ENCODE measurements around the gene C2orf81.
"Not testable (repeated sequence)": the region's sequence is repeated elsewhere in the genome, so short reads cannot be mapped to it uniquely, and the experiment has no call there.

The C2orf81 gene

GRCh38 chr2:74421221-74421870 is at the start of gene C2orf81, which contains the start of gene WDR54:
C2orf81 (minus strand) TSS chr2:74421619; CDS start chr2:74421560, 59 bp downstream.
WDR54 (plus strand) TSS chr2:74421730; CDS start chr2:74422154, 424 bp downstream.
- DNase-seq = peak; percentile 94

- not testable (repeated sequence) for DNase-seq
Measured at GRCh38 chr2:74470742-74471141, 49.3 kb upstream of the C2orf81 start.

- DNase-seq = no peak
Measured at GRCh38 chr2:74464406-74464805, 43.0 kb upstream of the C2orf81 start.

- DNase-seq = no peak
Measured at GRCh38 chr2:74462786-74463105, 41.3 kb upstream of the C2orf81 start.

GRCh38 chr2:74462054-74462785 is 40.8 kb upstream of the C2orf81 start:
- no peak for DNase-seq

GRCh38 chr2:74461187-74462053 is 40.0 kb upstream of the C2orf81 start:
- DNase-seq = no peak

GRCh38 chr2:74460187-74460586 is 38.8 kb upstream of the C2orf81 start:
- DNase-seq = not testable (repeated sequence)

GRCh38 chr2:74459503-74460118 is 38.2 kb upstream of the C2orf81 start:
- DNase-seq = not testable (repeated sequence)

GRCh38 chr2:74458938-74459363 is 37.5 kb upstream of the C2orf81 start:
- DNase-seq = no peak

- peak; percentile 100 for DNase-seq
Measured at GRCh38 chr2:74458132-74458937, 36.9 kb upstream of the C2orf81 start, which contains the start of gene WBP1. WBP1 (plus strand) TSS chr2:74458438; CDS start chr2:74458603, 165 bp downstream.

- peak; percentile 88 for DNase-seq
Measured at GRCh38 chr2:74457549-74458131, 36.2 kb upstream of the C2orf81 start.

GRCh38 chr2:74457129-74457548 is 35.7 kb upstream of the C2orf81 start:
- no peak for DNase-seq

- DNase-seq = peak; percentile 99
Measured at GRCh38 chr2:74454654-74455511, 33.5 kb upstream of the C2orf81 start, which contains the start of gene INO80B. INO80B (plus strand) TSS chr2:74455087; CDS start chr2:74455117, 30 bp downstream.

GRCh38 chr2:74450570-74451190 is 29.3 kb upstream of the C2orf81 start:
- DNase-seq = no peak

GRCh38 chr2:74448771-74449170 is 27.4 kb upstream of the C2orf81 start:
- DNase-seq = no peak

GRCh38 chr2:74447230-74447999 is 26.0 kb upstream of the C2orf81 start:
- no peak for DNase-seq

- no peak for DNase-seq
Measured at GRCh38 chr2:74444498-74445318, 23.3 kb upstream of the C2orf81 start.

Measured in CD4-positive, alpha-beta T cell treated with Interleukin-17A for 1 hour (primary cell).